Chondrocyte (in vitro differentiated cells): Measurements from ENCODE around the gene PFDN1. TPM values are rescaled to one million over a fixed set of nuclear protein-coding genes. Genes with fewer than 3 reads are reported as not detected.
"Not testable (repeated sequence)": the region's sequence is repeated elsewhere in the genome, so short reads cannot be mapped to it uniquely, and the experiment has no call there.

Experiments used
- DNase-seq: peaks from one replicate; pipeline ENCODE4 v3.0.0; 2021; ENCODE audit warnings: mixed read lengths, low spot score
- H3K27ac Mint-ChIP-seq: one replicate; pipeline ENCODE4 v1.8.0; 2021; ENCODE audit warnings: mild to moderate bottlenecking, moderate library complexity, mixed read lengths; ENCODE audit not compliant: unreplicated experiment
- H3K27me3 Mint-ChIP-seq: 2 replicates; pipeline ENCODE4 v1.8.0; 2021; ENCODE audit warnings: low read depth, mixed read lengths
- H3K36me3 Mint-ChIP-seq: 2 replicates; pipeline ENCODE4 v1.8.0; 2021; ENCODE audit warnings: low read depth, mixed read lengths
- H3K4me1 Mint-ChIP-seq: 2 replicates; pipeline ENCODE4 v1.8.0; 2021; ENCODE audit warnings: low read depth, mild to moderate bottlenecking, mixed read lengths
- H3K4me3 Mint-ChIP-seq: one replicate; pipeline ENCODE4 v1.8.0; 2021; ENCODE audit warnings: mild to moderate bottlenecking, moderate library complexity, mixed read lengths; ENCODE audit not compliant: unreplicated experiment
- H3K9me3 Mint-ChIP-seq: 2 replicates; pipeline ENCODE4 v1.8.0; 2021; ENCODE audit warnings: low read depth, mixed read lengths
- total RNA-seq: library from RNA; stranded (reverse); gene quantifications from 3 replicates; pipeline ENCODE4 v1.2.1, GENCODE V29; 2021
- TF ChIP-seq, protein P1 (sequence below): fragments of 200-600 bp; sonication (generic); IDR thresholded peaks from 2 replicates; pipeline ENCODE4 v1.5.0; 2021; ENCODE audit warnings: antibody characterized with exemption, mild to moderate bottlenecking, moderate library complexity

PFDN1 gene
- total RNA-seq, 1 donor from 2014 or later: 44.5 TPM

GRCh38 chr5:140207250-140207964, 95.5 kb downstream of the PFDN1 start:
- no peak for DNase-seq
- H3K9me3 Mint-ChIP-seq: no peaks in the 10 kb centered on the region
- peaks cover 6% of the 10 kb centered on the region for H3K36me3 Mint-ChIP-seq
- no peak overlapping the region for H3K4me3 Mint-ChIP-seq
- no peaks in the 10 kb centered on the region for H3K4me1 Mint-ChIP-seq
- TF ChIP-seq, protein P1, sequence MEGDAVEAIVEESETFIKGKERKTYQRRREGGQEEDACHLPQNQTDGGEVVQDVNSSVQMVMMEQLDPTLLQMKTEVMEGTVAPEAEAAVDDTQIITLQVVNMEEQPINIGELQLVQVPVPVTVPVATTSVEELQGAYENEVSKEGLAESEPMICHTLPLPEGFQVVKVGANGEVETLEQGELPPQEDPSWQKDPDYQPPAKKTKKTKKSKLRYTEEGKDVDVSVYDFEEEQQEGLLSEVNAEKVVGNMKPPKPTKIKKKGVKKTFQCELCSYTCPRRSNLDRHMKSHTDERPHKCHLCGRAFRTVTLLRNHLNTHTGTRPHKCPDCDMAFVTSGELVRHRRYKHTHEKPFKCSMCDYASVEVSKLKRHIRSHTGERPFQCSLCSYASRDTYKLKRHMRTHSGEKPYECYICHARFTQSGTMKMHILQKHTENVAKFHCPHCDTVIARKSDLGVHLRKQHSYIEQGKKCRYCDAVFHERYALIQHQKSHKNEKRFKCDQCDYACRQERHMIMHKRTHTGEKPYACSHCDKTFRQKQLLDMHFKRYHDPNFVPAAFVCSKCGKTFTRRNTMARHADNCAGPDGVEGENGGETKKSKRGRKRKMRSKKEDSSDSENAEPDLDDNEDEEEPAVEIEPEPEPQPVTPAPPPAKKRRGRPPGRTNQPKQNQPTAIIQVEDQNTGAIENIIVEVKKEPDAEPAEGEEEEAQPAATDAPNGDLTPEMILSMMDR: no peak
- H3K27me3 Mint-ChIP-seq: peaks cover 12% of the 10 kb centered on the region
- H3K27ac Mint-ChIP-seq: no peak overlapping the region

DNA sequence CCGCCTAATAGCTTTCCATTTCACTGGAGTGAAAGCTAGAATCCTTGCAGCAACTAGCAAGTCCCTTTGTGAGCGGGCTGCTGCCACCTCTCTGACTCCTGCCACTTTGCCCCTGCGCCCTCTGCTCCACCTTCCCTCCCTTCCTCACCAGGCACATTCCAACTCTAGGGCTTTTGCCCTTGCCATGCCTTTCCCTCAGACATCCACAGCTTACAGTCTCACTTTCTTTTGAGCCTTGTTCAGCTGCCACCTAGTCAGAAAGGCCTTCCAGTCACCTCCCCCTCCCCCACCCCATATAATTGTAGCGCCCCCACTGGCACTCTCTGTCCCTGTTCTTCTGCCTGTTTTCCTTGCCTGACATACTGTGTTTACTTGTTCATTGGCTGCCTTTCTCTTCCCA, 96.9 kb downstream of the PFDN1 start:
- TF ChIP-seq, protein P1: no peak
- peaks cover 10% of the 10 kb centered on the region for H3K36me3 Mint-ChIP-seq
- H3K4me3 Mint-ChIP-seq: no peak overlapping the region
- H3K27ac Mint-ChIP-seq: no peak overlapping the region
- no peaks in the 10 kb centered on the region for H3K9me3 Mint-ChIP-seq
- no peak for DNase-seq
- peaks cover 12% of the 10 kb centered on the region for H3K27me3 Mint-ChIP-seq
- no peaks in the 10 kb centered on the region for H3K4me1 Mint-ChIP-seq

DNA sequence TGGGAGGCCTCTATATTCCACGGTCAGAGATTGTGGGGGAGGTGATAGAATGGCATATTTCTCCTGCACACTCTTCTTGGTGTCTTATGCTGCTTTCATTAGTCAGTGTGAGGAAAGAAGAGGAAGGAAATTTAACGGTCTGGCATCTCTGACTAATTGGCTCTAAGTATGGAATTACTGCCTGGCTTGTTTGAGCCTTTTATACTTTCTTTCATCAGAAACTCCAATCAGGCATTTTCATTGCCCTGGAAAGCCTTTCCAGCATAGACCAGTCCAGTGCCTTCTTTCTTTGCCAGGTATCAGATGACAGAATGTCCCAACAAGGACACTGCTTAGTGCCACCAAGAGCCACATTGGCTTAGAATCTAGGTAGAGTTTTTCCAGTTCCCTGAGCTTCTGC, 97.7 kb downstream of the PFDN1 start:
- TF ChIP-seq, protein P1: no peak
- Mint-ChIP-seq H3K27ac (no peak overlapping the region), H3K27me3 (peaks cover 9% of the 10 kb centered on the region), H3K9me3 (no peaks in the 10 kb centered on the region), H3K4me1 (no peaks in the 10 kb centered on the region), H3K4me3 (no peak overlapping the region), H3K36me3 (peaks cover 10% of the 10 kb centered on the region)
- no peak for DNase-seq

DNA sequence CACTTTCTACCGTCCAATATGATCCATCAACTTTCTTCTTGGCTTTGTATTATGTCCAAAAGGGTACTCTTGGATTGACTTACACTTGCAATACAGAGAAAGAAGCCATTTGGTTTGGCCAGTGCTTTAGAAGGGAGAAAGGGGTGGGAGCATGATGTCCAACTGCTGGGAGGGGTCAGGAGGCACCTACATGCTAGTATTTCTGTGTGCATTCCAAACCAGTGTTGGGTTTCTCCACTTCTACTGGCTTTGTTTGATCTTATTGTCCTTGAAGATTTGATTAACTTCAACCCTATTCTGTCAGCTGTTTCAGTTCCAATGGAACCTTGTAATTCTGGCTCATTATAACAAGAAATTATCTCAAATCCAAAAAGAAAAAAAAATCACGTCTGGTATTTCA, 100.3 kb downstream of the PFDN1 start:
- DNase-seq: no peak
- no peaks in the 10 kb centered on the region for H3K9me3 Mint-ChIP-seq
- peaks cover 22% of the 10 kb centered on the region for H3K36me3 Mint-ChIP-seq
- H3K4me1 Mint-ChIP-seq: no peaks in the 10 kb centered on the region
- H3K27me3 Mint-ChIP-seq: peaks cover 7% of the 10 kb centered on the region
- no peak overlapping the region for H3K27ac Mint-ChIP-seq
- H3K4me3 Mint-ChIP-seq: no peak overlapping the region
- TF ChIP-seq, protein P1: no peak

- DNase-seq: no peak
- TF ChIP-seq, protein P1: no peak
- Mint-ChIP-seq H3K4me1 (no peaks in the 10 kb centered on the region), H3K27ac (no peak overlapping the region), H3K9me3 (no peaks in the 10 kb centered on the region), H3K36me3 (peaks cover 23% of the 10 kb centered on the region), H3K4me3 (no peak overlapping the region), H3K27me3 (peaks cover 7% of the 10 kb centered on the region)
Observed at GRCh38 chr5:140202078-140202477, 100.8 kb downstream of the PFDN1 start.

DNA sequence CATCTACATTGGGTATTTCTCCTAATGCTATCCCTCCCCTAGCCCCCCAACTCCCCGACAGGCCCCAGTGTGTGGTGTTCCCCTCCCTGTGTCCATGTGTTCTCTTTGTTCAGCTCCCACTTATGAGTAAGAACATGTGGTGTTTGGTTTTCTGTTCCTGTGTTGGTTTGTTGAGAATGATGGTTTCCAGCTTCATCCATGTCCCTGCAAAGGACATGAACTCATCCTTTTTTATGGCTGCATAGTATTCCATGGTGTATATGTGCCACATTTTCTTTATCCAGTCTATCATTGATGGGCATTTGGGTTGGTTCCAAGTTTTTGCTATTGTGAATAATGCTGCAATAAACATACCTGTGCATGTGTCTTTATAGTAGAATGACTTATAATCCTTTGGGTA, 104.0 kb downstream of the PFDN1 start:
- not testable (repeated sequence) for H3K4me1 Mint-ChIP-seq, H3K27me3 Mint-ChIP-seq, H3K4me3 Mint-ChIP-seq, H3K27ac Mint-ChIP-seq, H3K9me3 Mint-ChIP-seq, DNase-seq
- H3K36me3 Mint-ChIP-seq: peaks cover 20% of the 10 kb centered on the region
